ENCODE data around the gene A3GALT2.

DNA sequence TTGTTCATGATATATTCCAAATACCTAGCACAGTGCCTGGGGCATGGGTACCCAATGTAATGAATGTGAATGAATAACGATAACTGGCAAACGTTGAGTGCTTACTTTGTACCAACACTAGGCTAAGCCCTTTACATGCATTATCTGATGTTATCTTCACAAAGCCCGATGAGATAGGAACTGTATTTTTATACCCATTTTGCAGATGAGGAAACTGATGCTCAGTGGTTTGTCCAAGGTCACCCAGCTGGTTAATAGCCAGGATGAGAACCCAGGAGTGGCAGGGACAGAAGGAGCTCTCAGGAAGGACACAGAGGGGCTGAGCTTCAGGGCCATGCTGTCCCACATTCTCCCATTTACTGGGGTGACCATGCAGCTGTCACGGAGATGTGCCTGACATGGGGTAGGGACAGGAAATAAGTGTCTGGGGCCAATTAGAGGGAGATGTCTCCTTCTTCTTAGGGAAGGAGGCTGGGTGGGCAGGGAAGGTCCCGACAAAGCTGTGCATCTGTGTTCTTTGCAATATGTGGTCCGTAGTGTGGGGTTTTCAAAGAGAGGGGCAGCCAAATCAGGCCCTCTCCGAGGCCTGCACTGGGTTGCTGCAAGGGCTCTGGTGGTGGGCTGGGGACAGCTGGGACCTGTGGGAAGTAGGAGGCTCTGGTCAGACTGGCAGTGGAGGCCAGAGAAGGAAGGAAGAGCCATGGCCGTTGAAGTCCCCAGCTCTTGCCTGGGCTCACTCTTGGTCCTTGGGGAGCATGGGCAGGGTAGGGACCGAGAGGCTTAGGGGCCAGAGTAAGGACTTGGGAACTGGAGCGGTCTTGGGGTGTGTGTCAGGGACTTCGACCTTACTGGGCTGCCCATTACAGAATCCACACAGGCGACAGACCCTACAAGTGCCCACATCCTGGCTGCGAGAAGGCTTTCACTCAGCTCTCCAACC lies 26.6 kb downstream of the A3GALT2 start:
- TF ChIP-seq, protein P1, sequence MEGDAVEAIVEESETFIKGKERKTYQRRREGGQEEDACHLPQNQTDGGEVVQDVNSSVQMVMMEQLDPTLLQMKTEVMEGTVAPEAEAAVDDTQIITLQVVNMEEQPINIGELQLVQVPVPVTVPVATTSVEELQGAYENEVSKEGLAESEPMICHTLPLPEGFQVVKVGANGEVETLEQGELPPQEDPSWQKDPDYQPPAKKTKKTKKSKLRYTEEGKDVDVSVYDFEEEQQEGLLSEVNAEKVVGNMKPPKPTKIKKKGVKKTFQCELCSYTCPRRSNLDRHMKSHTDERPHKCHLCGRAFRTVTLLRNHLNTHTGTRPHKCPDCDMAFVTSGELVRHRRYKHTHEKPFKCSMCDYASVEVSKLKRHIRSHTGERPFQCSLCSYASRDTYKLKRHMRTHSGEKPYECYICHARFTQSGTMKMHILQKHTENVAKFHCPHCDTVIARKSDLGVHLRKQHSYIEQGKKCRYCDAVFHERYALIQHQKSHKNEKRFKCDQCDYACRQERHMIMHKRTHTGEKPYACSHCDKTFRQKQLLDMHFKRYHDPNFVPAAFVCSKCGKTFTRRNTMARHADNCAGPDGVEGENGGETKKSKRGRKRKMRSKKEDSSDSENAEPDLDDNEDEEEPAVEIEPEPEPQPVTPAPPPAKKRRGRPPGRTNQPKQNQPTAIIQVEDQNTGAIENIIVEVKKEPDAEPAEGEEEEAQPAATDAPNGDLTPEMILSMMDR (IDR thresholded peaks at IDR 0.05), result no peak
- TF ChIP-seq POLR2A (IDR thresholded peaks at IDR 0.05), result no peak

Data from uterus (tissue), 2 donors.